ENCODE data around the gene CRB3. TPM values are rescaled to one million over a fixed set of nuclear protein-coding genes. Genes with fewer than 3 reads are reported as not detected.
A peak's percentile ranks its signal among the peaks of the same experiment; 100 is the strongest.

Gene CRB3
- 100 to 1,000 TPM in 2 of 4 donors, 10 to 100 TPM in 2; 54.8 to 120 (median 94.8) TPM for polyA plus RNA-seq
- long read RNA-seq, donor 1, result 0 reads
- long read RNA-seq, donor 2, transcript CRB3-201 (3 exons, 631 nt), result major isoform, 7 of 10 reads
- long read RNA-seq, donor 2, partial matches to known transcripts, result 0 of 10 reads
- long read RNA-seq, donor 2, other reads (novel, unspliced or antisense), result 0 of 10 reads
- long read RNA-seq, donor 3, partial matches to known transcripts, result 0 of 8 reads
- long read RNA-seq, donor 3, other reads (novel, unspliced or antisense), result 0 of 8 reads
- long read RNA-seq, donor 4, result 0 reads
- long read RNA-seq, donor 5, partial matches to known transcripts, result 7 of 10 reads
- long read RNA-seq, donor 5, other reads (novel, unspliced or antisense), result 0 of 10 reads
- long read RNA-seq, donor 6, transcript CRB3-204 (4 exons, 1,078 nt), result major isoform, 7 of 8 reads
- long read RNA-seq, donor 6, partial matches to known transcripts, result 0 of 8 reads
- long read RNA-seq, donor 6, other reads (novel, unspliced or antisense), result 0 of 8 reads
- long read RNA-seq, donor 7, result 0 reads
- long read RNA-seq, donor 8, result 0 reads
- long read RNA-seq, donor 9, partial matches to known transcripts, result 0 of 3 reads
- long read RNA-seq, donor 9, other reads (novel, unspliced or antisense), result 0 of 3 reads
- long read RNA-seq, donor 10, transcript CRB3-204 (4 exons, 1,078 nt), result major isoform, 8 of 11 reads
- long read RNA-seq, donor 10, partial matches to known transcripts, result 0 of 11 reads
- long read RNA-seq, donor 10, other reads (novel, unspliced or antisense), result 0 of 11 reads

- Histone ChIP-seq H3K27ac (ENCODE audit: low read depth in 1 of 3, low read length in 2 of 3) (peak within 1 kb of the TSS; percentile 72 to 99 (median 96)), H3K36me3 (ENCODE audit: control insufficient read depth in 3 of 3, insufficient read depth in 2 of 3, low read depth in 1 of 3, low read length in 3 of 3) (peaks cover 0 to 35% (median 7%) of the 10 kb centered on the region in 3 donors), H3K4me1 (ENCODE audit: control insufficient read depth in 3 of 3, insufficient read depth in 2 of 3, low read depth in 1 of 3, low read length in 2 of 3) (peaks cover 0 to 5% (median 0%) of the 10 kb centered on the region in 3 donors), H3K9me3 (ENCODE audit: control insufficient read depth in 2 of 2, insufficient read depth in 1 of 2, low read depth in 1 of 2, low read length in 1 of 2) (no peaks in the 10 kb centered on the region), H3K27me3 (ENCODE audit: control insufficient read depth in 3 of 3, insufficient read depth in 3 of 3, low read length in 3 of 3) (peaks cover 0 to 8% (median 0%) of the 10 kb centered on the region in 3 donors), H3K4me3 (ENCODE audit: low read depth in 1 of 3, low read length in 3 of 3) (peak within 1 kb of the TSS; percentile 61 to 88 (median 69))
- FAIRE-seq (no peak), DNase-seq (peak; percentile 98 to 99)
- 3 to 8% (median 6%) methylated on average over 50 to 65 of the region's 65 CpGs for WGBS, 3 donors
Measured at GRCh38 chr19:6464070-6464873, at the start of gene CRB3. CRB3 (plus strand) TSS chr19:6464271; CDS start chr19:6464702, 431 bp downstream.

GRCh38 chr19:6414793-6415590 lies 49.1 kb upstream of the CRB3 start:
- Histone ChIP-seq H3K36me3 (ENCODE audit: control insufficient read depth in 3 of 3, insufficient read depth in 2 of 3, low read depth in 1 of 3, low read length in 3 of 3) (peaks cover 26 to 73% (median 40%) of the 10 kb centered on the region in 3 donors), H3K4me1 (ENCODE audit: control insufficient read depth in 3 of 3, insufficient read depth in 2 of 3, low read depth in 1 of 3, low read length in 2 of 3) (peaks cover 0 to 15% (median 0%) of the 10 kb centered on the region in 3 donors), H3K27ac (ENCODE audit: low read depth in 1 of 3, low read length in 2 of 3) (no peak overlapping the region), H3K27me3 (ENCODE audit: control insufficient read depth in 3 of 3, insufficient read depth in 3 of 3, low read length in 3 of 3) (no peaks in the 10 kb centered on the region), H3K9me3 (ENCODE audit: control insufficient read depth in 2 of 2, insufficient read depth in 1 of 2, low read depth in 1 of 2, low read length in 1 of 2) (no peaks in the 10 kb centered on the region), H3K4me3 (ENCODE audit: low read depth in 1 of 3, low read length in 3 of 3) (no peak overlapping the region)
- DNase-seq (no peak), FAIRE-seq (no peak)
- 91 to 96% (median 93%) methylated on average over 39 to 47 of the region's 47 CpGs for WGBS, 3 donors

GRCh38 chr19:6415591-6416190 lies 48.4 kb upstream of the CRB3 start:
- DNase-seq, result no peak
- FAIRE-seq, result no peak
- Histone ChIP-seq H3K36me3 (ENCODE audit: control insufficient read depth in 3 of 3, insufficient read depth in 2 of 3, low read depth in 1 of 3, low read length in 3 of 3) (peaks cover 31 to 80% (median 40%) of the 10 kb centered on the region in 3 donors), H3K4me1 (ENCODE audit: control insufficient read depth in 3 of 3, insufficient read depth in 2 of 3, low read depth in 1 of 3, low read length in 2 of 3) (peaks cover 0 to 15% (median 0%) of the 10 kb centered on the region in 3 donors), H3K9me3 (ENCODE audit: control insufficient read depth in 2 of 2, insufficient read depth in 1 of 2, low read depth in 1 of 2, low read length in 1 of 2) (no peaks in the 10 kb centered on the region), H3K27me3 (ENCODE audit: control insufficient read depth in 3 of 3, insufficient read depth in 3 of 3, low read length in 3 of 3) (no peaks in the 10 kb centered on the region), H3K27ac (ENCODE audit: low read depth in 1 of 3, low read length in 2 of 3) (no peak overlapping the region), H3K4me3 (ENCODE audit: low read depth in 1 of 3, low read length in 3 of 3) (no peak overlapping the region)
- WGBS, 3 donors, result 95 to 97% (median 95%) methylated on average over 30 to 32 of the region's 32 CpGs

- WGBS, 3 donors, result 93 to 94% (median 93%) methylated on average over 28 to 29 of the region's 29 CpGs
- H3K27me3 ChIP-seq (ENCODE audit: control insufficient read depth in 3 of 3, insufficient read depth in 3 of 3, low read length in 3 of 3), result no peaks in the 10 kb centered on the region
- no peaks in the 10 kb centered on the region for H3K9me3 ChIP-seq (ENCODE audit: control insufficient read depth in 2 of 2, insufficient read depth in 1 of 2, low read depth in 1 of 2, low read length in 1 of 2)
- H3K4me3 ChIP-seq (ENCODE audit: low read depth in 1 of 3, low read length in 3 of 3), result no peak overlapping the region
- no peak for FAIRE-seq
- DNase-seq, result no peak
- H3K4me1 ChIP-seq (ENCODE audit: control insufficient read depth in 3 of 3, insufficient read depth in 2 of 3, low read depth in 1 of 3, low read length in 2 of 3), result peaks cover 0 to 15% (median 0%) of the 10 kb centered on the region in 3 donors
- H3K27ac ChIP-seq (ENCODE audit: low read depth in 1 of 3, low read length in 2 of 3), result no peak overlapping the region
- H3K36me3 ChIP-seq (ENCODE audit: control insufficient read depth in 3 of 3, insufficient read depth in 2 of 3, low read depth in 1 of 3, low read length in 3 of 3), result peaks cover 31 to 92% (median 40%) of the 10 kb centered on the region in 3 donors
Measured at GRCh38 chr19:6416658-6417405, 47.2 kb upstream of the CRB3 start.

- H3K4me1 ChIP-seq (ENCODE audit: control insufficient read depth in 3 of 3, insufficient read depth in 2 of 3, low read depth in 1 of 3, low read length in 2 of 3), result peaks cover 0 to 6% (median 0%) of the 10 kb centered on the region in 3 donors
- FAIRE-seq, result no peak
- WGBS, 3 donors, result 79 to 81% (median 81%) methylated on average over 30 to 33 of the region's 33 CpGs
- no peak overlapping the region for H3K4me3 ChIP-seq (ENCODE audit: low read depth in 1 of 3, low read length in 3 of 3)
- peaks cover 31 to 92% (median 40%) of the 10 kb centered on the region in 3 donors for H3K36me3 ChIP-seq (ENCODE audit: control insufficient read depth in 3 of 3, insufficient read depth in 2 of 3, low read depth in 1 of 3, low read length in 3 of 3)
- no peak for DNase-seq
- no peak overlapping the region for H3K27ac ChIP-seq (ENCODE audit: low read depth in 1 of 3, low read length in 2 of 3)
- no peaks in the 10 kb centered on the region for H3K9me3 ChIP-seq (ENCODE audit: control insufficient read depth in 2 of 2, insufficient read depth in 1 of 2, low read depth in 1 of 2, low read length in 1 of 2)
- H3K27me3 ChIP-seq (ENCODE audit: control insufficient read depth in 3 of 3, insufficient read depth in 3 of 3, low read length in 3 of 3), result no peaks in the 10 kb centered on the region
Measured at GRCh38 chr19:6417713-6418561, 46.1 kb upstream of the CRB3 start.

GRCh38 chr19:6418562-6418932 lies 45.5 kb upstream of the CRB3 start:
- Histone ChIP-seq H3K36me3 (ENCODE audit: control insufficient read depth in 3 of 3, insufficient read depth in 2 of 3, low read depth in 1 of 3, low read length in 3 of 3) (peaks cover 31 to 90% (median 40%) of the 10 kb centered on the region in 3 donors), H3K4me3 (ENCODE audit: low read depth in 1 of 3, low read length in 3 of 3) (no peak overlapping the region), H3K27ac (ENCODE audit: low read depth in 1 of 3, low read length in 2 of 3) (no peak overlapping the region), H3K27me3 (ENCODE audit: control insufficient read depth in 3 of 3, insufficient read depth in 3 of 3, low read length in 3 of 3) (no peaks in the 10 kb centered on the region), H3K4me1 (ENCODE audit: control insufficient read depth in 3 of 3, insufficient read depth in 2 of 3, low read depth in 1 of 3, low read length in 2 of 3) (peaks cover 0 to 6% (median 0%) of the 10 kb centered on the region in 3 donors), H3K9me3 (ENCODE audit: control insufficient read depth in 2 of 2, insufficient read depth in 1 of 2, low read depth in 1 of 2, low read length in 1 of 2) (no peaks in the 10 kb centered on the region)
- WGBS, 3 donors, result 77 to 91% (median 84%) methylated on average over 18 to 19 of the region's 19 CpGs
- no peak for DNase-seq
- no peak for FAIRE-seq
